DND-41 (cell line): ENCODE measurements around the gene RBM20.

Source experiments
- CTCF ChIP-seq: IDR thresholded peaks from 2 replicates; pipeline ENCODE4 v1.5.1; 2012; ENCODE audit warnings: borderline replicate concordance, low read length, moderate library complexity, mild to moderate bottlenecking; ENCODE audit not compliant: poor library complexity, severe bottlenecking; ENCODE audit errors: extremely low read depth
- EZH2 ChIP-seq: IDR thresholded peaks from 3 replicates; pipeline ENCODE4 v1.6.1; 2012; ENCODE audit warnings: borderline replicate concordance, low read depth, mild to moderate bottlenecking, moderate library complexity, low read length, inconsistent platforms; ENCODE audit not compliant: severe bottlenecking

- TF ChIP-seq CTCF: no peak
- no peak for TF ChIP-seq EZH2
Observed at GRCh38 chr10:110853921-110854605, 209.9 kb downstream of the RBM20 start.
